ENCODE results near the gene TMEM232.
A peak's percentile ranks its signal among the peaks of the same experiment; 100 is the strongest.
"Not testable (repeated sequence)": the region's sequence is repeated elsewhere in the genome, so short reads cannot be mapped to it uniquely, and the experiment has no call there.

The TMEM232 gene

DNA sequence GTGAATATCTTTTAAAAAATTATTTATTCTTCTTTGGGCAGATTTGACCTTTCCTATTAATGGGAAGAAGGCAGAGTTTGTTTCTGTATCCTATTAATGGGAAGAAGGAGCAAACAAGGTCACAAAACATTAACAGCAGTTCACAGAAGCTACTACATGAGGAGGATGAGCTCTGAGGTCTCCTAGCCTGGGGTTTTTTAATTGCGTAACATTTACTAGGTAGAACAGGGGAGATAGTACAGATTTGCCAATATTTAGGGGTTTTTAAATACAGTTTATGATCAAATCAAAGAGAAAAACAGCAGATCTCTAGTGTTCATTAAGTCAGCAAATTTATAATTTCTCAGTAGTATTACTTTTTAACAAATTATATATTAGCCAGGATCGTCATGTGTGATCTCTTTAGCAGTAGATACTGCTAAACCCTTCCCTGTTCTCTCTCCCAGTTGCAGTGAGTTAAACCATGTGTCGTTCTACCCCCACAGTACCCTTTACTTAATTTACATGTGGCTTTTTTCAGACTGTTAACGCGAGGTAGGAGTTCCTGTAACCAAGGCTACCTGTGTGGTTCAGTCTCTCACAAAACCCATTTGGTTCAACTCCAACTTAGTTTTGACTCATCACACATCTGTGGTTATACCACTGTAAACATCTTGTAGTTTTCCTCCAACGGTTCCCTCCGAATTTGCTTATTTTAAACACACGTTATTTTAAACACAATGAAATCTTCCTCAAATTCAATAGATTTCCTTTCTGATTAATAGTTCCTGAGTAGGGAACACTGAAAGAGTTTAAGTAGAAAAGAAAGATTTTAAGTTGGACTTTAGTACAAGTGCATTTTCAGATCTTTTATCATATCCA lies 25.7 kb upstream of the TMEM232 start:
- Histone ChIP-seq H3K4me3 (ENCODE audit: insufficient read depth, low read depth, low read length) (no peak overlapping the region), H3K27me3 (ENCODE audit: control insufficient read depth, insufficient read depth, low read length, poor library complexity, severe bottlenecking) (no peaks in the 10 kb centered on the region), H3K4me1 (ENCODE audit: control insufficient read depth, insufficient read depth, low read length) (no peaks in the 10 kb centered on the region), H3K27ac (ENCODE audit: insufficient read depth, low read depth, low read length, poor library complexity, severe bottlenecking) (no peak overlapping the region), H3K9me3 (ENCODE audit: control insufficient read depth, low read length) (no peaks in the 10 kb centered on the region), H3K36me3 (ENCODE audit: control insufficient read depth, insufficient read depth, low read length) (no peaks in the 10 kb centered on the region)
- 87 to 91% methylated on average over 8 of the region's 8 CpGs for WGBS, 2 experiments

GRCh38 chr5:110738812-110739651 lies 12.6 kb upstream of the TMEM232 start, which contains the start of gene SLC25A46:
Gene SLC25A46, plus strand, starts transcription at chr5:110739007. Its CDS starts 113 bp downstream, at chr5:110739120.
- Histone ChIP-seq H3K27ac (ENCODE audit: insufficient read depth, low read depth, low read length, poor library complexity, severe bottlenecking) (peak within 1 kb of the TSS; percentile 72), H3K4me1 (ENCODE audit: control insufficient read depth, insufficient read depth, low read length) (no peaks in the 10 kb centered on the region), H3K9me3 (ENCODE audit: control insufficient read depth, low read length) (no peaks in the 10 kb centered on the region), H3K36me3 (ENCODE audit: control insufficient read depth, insufficient read depth, low read length) (no peaks in the 10 kb centered on the region), H3K27me3 (ENCODE audit: control insufficient read depth, insufficient read depth, low read length, poor library complexity, severe bottlenecking) (peaks cover 14% of the 10 kb centered on the region), H3K4me3 (ENCODE audit: insufficient read depth, low read depth, low read length) (peak within 1 kb of the TSS; percentile 85)
- 1 to 2% methylated on average over 62 of the region's 62 CpGs for WGBS, 2 experiments

GRCh38 chr5:110738503-110738811 lies 12.0 kb upstream of the TMEM232 start:
- Histone ChIP-seq H3K36me3 (ENCODE audit: control insufficient read depth, insufficient read depth, low read length) (no peaks in the 10 kb centered on the region), H3K27ac (ENCODE audit: insufficient read depth, low read depth, low read length, poor library complexity, severe bottlenecking) (no peak overlapping the region), H3K4me3 (ENCODE audit: insufficient read depth, low read depth, low read length) (peak overlapping the region; percentile 85), H3K27me3 (ENCODE audit: control insufficient read depth, insufficient read depth, low read length, poor library complexity, severe bottlenecking) (peaks cover 16% of the 10 kb centered on the region), H3K9me3 (ENCODE audit: control insufficient read depth, low read length) (no peaks in the 10 kb centered on the region), H3K4me1 (ENCODE audit: control insufficient read depth, insufficient read depth, low read length) (no peaks in the 10 kb centered on the region)
- WGBS, 2 experiments = 2% methylated on average over 14 of the region's 14 CpGs

DNA sequence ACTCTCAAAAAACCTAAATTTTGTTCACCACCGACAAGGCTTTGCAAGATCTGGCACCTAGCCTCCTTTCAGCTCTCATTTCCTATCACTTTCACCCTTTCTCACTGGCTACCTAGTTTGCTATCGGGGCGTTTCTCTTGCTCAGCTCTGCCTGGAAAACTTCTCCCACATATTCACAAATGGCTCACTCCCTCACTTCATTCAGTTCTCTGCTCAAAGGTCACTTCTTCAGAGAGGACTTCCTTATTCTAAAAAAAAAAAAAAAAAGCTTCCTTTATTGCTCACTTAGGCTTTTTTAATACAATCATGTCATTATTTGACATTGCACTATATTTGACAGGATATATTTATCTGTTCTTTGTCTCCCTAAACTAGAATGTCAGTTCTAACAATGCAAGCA lies 10.3 kb upstream of the TMEM232 start:
- H3K4me1 ChIP-seq (ENCODE audit: control insufficient read depth, insufficient read depth, low read length) = no peaks in the 10 kb centered on the region
- H3K4me3 ChIP-seq (ENCODE audit: insufficient read depth, low read depth, low read length) = no peak overlapping the region
- no peak overlapping the region for H3K27ac ChIP-seq (ENCODE audit: insufficient read depth, low read depth, low read length, poor library complexity, severe bottlenecking)
- H3K9me3 ChIP-seq (ENCODE audit: control insufficient read depth, low read length) = no peaks in the 10 kb centered on the region
- H3K36me3 ChIP-seq (ENCODE audit: control insufficient read depth, insufficient read depth, low read length) = no peaks in the 10 kb centered on the region
- 89 to 90% methylated on average over 3 of the region's 3 CpGs for WGBS, 2 experiments
- peaks cover 16% of the 10 kb centered on the region for H3K27me3 ChIP-seq (ENCODE audit: control insufficient read depth, insufficient read depth, low read length, poor library complexity, severe bottlenecking)

DNA sequence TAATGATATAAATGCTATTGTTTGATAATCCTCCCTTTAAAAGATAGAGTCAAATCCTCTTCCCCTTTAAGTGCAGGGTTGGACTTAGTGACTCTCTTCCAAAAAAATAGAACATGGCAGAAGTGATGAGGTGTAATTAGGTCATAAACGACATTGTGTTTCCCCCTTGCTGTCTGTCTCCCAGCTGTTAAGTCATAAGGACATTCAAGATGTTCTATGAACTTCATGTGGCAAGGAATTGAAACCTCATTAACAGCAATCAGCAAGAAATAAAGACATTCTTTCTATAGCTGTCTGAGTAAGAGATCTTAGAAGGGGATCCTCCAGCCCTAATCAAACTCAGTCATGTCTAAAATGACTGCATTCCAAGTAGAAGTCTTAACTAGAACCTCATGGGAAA lies 9.1 kb upstream of the TMEM232 start:
- WGBS, 2 experiments = 91 to 95% methylated on average over 1 of the region's 1 CpG
- Histone ChIP-seq H3K36me3 (ENCODE audit: control insufficient read depth, insufficient read depth, low read length) (no peaks in the 10 kb centered on the region), H3K27me3 (ENCODE audit: control insufficient read depth, insufficient read depth, low read length, poor library complexity, severe bottlenecking) (peaks cover 16% of the 10 kb centered on the region), H3K9me3 (ENCODE audit: control insufficient read depth, low read length) (no peaks in the 10 kb centered on the region), H3K27ac (ENCODE audit: insufficient read depth, low read depth, low read length, poor library complexity, severe bottlenecking) (no peak overlapping the region), H3K4me1 (ENCODE audit: control insufficient read depth, insufficient read depth, low read length) (no peaks in the 10 kb centered on the region), H3K4me3 (ENCODE audit: insufficient read depth, low read depth, low read length) (no peak overlapping the region)

GRCh38 chr5:110734101-110734500 lies 7.6 kb upstream of the TMEM232 start:
- H3K4me1 ChIP-seq (ENCODE audit: control insufficient read depth, insufficient read depth, low read length) = no peaks in the 10 kb centered on the region
- WGBS, 2 experiments = 87 to 91% methylated on average over 2 of the region's 2 CpGs
- no peak overlapping the region for H3K4me3 ChIP-seq (ENCODE audit: insufficient read depth, low read depth, low read length)
- H3K36me3 ChIP-seq (ENCODE audit: control insufficient read depth, insufficient read depth, low read length) = no peaks in the 10 kb centered on the region
- no peaks in the 10 kb centered on the region for H3K9me3 ChIP-seq (ENCODE audit: control insufficient read depth, low read length)
- H3K27ac ChIP-seq (ENCODE audit: insufficient read depth, low read depth, low read length, poor library complexity, severe bottlenecking) = no peak overlapping the region
- peaks cover 16% of the 10 kb centered on the region for H3K27me3 ChIP-seq (ENCODE audit: control insufficient read depth, insufficient read depth, low read length, poor library complexity, severe bottlenecking)

DNA sequence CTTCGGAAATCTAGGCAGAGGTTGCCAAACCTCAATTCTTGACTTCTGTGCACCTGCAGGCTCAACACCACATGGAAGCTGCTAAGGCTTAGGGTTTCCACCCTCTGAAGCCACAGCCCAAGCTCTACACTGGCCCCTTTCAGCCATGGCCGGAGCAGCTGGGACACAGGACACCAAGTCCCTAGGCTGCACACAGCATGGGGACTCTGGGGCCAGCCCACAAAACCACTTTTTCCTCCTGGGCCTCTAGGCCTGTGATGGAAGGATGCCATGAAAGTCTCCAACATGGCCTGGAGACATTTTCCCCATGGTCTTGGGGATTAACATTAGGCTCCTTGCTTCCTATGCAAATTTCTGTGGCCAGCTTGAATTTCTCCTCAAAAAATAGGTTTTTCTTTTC lies 5.0 kb upstream of the TMEM232 start:
- H3K4me3 ChIP-seq (ENCODE audit: insufficient read depth, low read depth, low read length); H3K9me3 ChIP-seq (ENCODE audit: control insufficient read depth, low read length); H3K4me1 ChIP-seq (ENCODE audit: control insufficient read depth, insufficient read depth, low read length); H3K36me3 ChIP-seq (ENCODE audit: control insufficient read depth, insufficient read depth, low read length); H3K27ac ChIP-seq (ENCODE audit: insufficient read depth, low read depth, low read length, poor library complexity, severe bottlenecking); H3K27me3 ChIP-seq (ENCODE audit: control insufficient read depth, insufficient read depth, low read length, poor library complexity, severe bottlenecking): not testable (repeated sequence)
- 92 to 95% methylated on average over 2 of the region's 2 CpGs for WGBS, 2 experiments

GRCh38 chr5:110727025-110727314 lies 499 bp upstream of the TMEM232 start:
- 85 to 88% methylated on average over 2 to 4 of the region's 5 CpGs for WGBS, 2 experiments
- no peaks in the 10 kb centered on the region for H3K9me3 ChIP-seq (ENCODE audit: control insufficient read depth, low read length)
- no peaks in the 10 kb centered on the region for H3K36me3 ChIP-seq (ENCODE audit: control insufficient read depth, insufficient read depth, low read length)
- H3K27me3 ChIP-seq (ENCODE audit: control insufficient read depth, insufficient read depth, low read length, poor library complexity, severe bottlenecking) = no peaks in the 10 kb centered on the region
- H3K27ac ChIP-seq (ENCODE audit: insufficient read depth, low read depth, low read length, poor library complexity, severe bottlenecking) = no peak overlapping the region
- H3K4me1 ChIP-seq (ENCODE audit: control insufficient read depth, insufficient read depth, low read length) = no peaks in the 10 kb centered on the region
- no peak overlapping the region for H3K4me3 ChIP-seq (ENCODE audit: insufficient read depth, low read depth, low read length)

- Histone ChIP-seq H3K27me3 (ENCODE audit: control insufficient read depth, insufficient read depth, low read length, poor library complexity, severe bottlenecking) (no peaks in the 10 kb centered on the region), H3K4me3 (ENCODE audit: insufficient read depth, low read depth, low read length) (no peak overlapping the region), H3K9me3 (ENCODE audit: control insufficient read depth, low read length) (no peaks in the 10 kb centered on the region), H3K27ac (ENCODE audit: insufficient read depth, low read depth, low read length, poor library complexity, severe bottlenecking) (no peak overlapping the region), H3K36me3 (ENCODE audit: control insufficient read depth, insufficient read depth, low read length) (no peaks in the 10 kb centered on the region), H3K4me1 (ENCODE audit: control insufficient read depth, insufficient read depth, low read length) (no peaks in the 10 kb centered on the region)
- WGBS, 2 experiments = 83 to 86% methylated on average over 1 to 2 of the region's 2 CpGs
These were observed 8.2 kb downstream of the TMEM232 start for GRCh38 chr5:110718311-110718710.

Measured in ectodermal cell (in vitro differentiated cells).